IMR-90 (cell line): ENCODE results near the gene MESP2. TPM values are rescaled to one million over a fixed set of nuclear protein-coding genes. Genes with fewer than 3 reads are reported as not detected.

ENCODE experiments used
- ATAC-seq: fragments of 200-7000 bp; cut with Tn5 transposase; 2 replicates; pipeline ENCODE4 v1.9.1; 2020; ENCODE audit warnings: low read depth, mild to moderate bottlenecking, moderate library complexity
- BruUV-seq: library from RNA; stranded (reverse); fragments of 400-500 nt; replicated peaks from 2 replicates; lab custom pipeline; 2021; lab: Mats Ljungman, UMichigan
- CTCF ChIA-PET: fragments of 300-600 bp; formaldehyde crosslinking; extraction: SDS; loops from one replicate; lab custom pipeline; 2021; ENCODE audit warnings: antibody characterized with exemption; lab: Yijun Ruan, JAX
- POLR2A ChIA-PET: fragments of 300-600 bp; sonication (Branson Sonifier 250); formaldehyde crosslinking; loops from one replicate; lab custom pipeline; 2022; ENCODE audit warnings: antibody characterized with exemption; ENCODE audit not compliant: unreplicated experiment; lab: Charles Lee
- DNase-seq: peaks from one replicate; pipeline ENCODE4 v3.0.0; 2013
- H2AFZ ChIP-seq: replicated peaks from 2 replicates; pipeline ENCODE3; 2013; ENCODE audit warnings: low read length, mild to moderate bottlenecking; ENCODE audit not compliant: poor library complexity
- H2AK5ac ChIP-seq: 2 replicates; pipeline ENCODE4 v1.6.1; 2013; ENCODE audit warnings: low read depth, low read length, inconsistent platforms
- H2AK9ac ChIP-seq: replicated peaks from 2 replicates; pipeline ENCODE3; 2013; ENCODE audit warnings: mild to moderate bottlenecking, low read depth, low read length, moderate library complexity; ENCODE audit not compliant: poor library complexity
- H2BK120ac ChIP-seq: 2 replicates; pipeline ENCODE4 v1.6.1; 2013; ENCODE audit warnings: low read depth, low read length, inconsistent platforms
- H2BK15ac ChIP-seq: 3 replicates; pipeline ENCODE4 v1.6.1; 2013; ENCODE audit warnings: low read depth, low read length, inconsistent platforms
- H2BK20ac ChIP-seq: 2 replicates; pipeline ENCODE4 v1.6.1; 2013; ENCODE audit warnings: low read depth, mild to moderate bottlenecking, inconsistent platforms, low read length, moderate library complexity
- H2BK5ac ChIP-seq: 2 replicates; pipeline ENCODE4 v1.6.1; 2013; ENCODE audit warnings: mild to moderate bottlenecking, low read depth, low read length, inconsistent platforms; ENCODE audit not compliant: poor library complexity, severe bottlenecking
- H3K14ac ChIP-seq: replicated peaks from 2 replicates; pipeline ENCODE4 v1.6.1; 2013; ENCODE audit warnings: low read depth, low read length, inconsistent platforms
- H3K18ac ChIP-seq: 2 replicates; pipeline ENCODE4 v1.6.1; 2013; ENCODE audit warnings: low read depth, low read length, control low read depth
- H3K23ac ChIP-seq: 2 replicates; pipeline ENCODE4 v1.6.1; 2013; ENCODE audit warnings: low read depth, low read length, inconsistent platforms
- H3K27ac ChIP-seq: 2 replicates; pipeline ENCODE4 v1.5.1; 2013; ENCODE audit warnings: mild to moderate bottlenecking, control low read depth, low read length; ENCODE audit not compliant: insufficient read depth
- H3K27me3 ChIP-seq: 2 replicates; pipeline ENCODE4 v1.6.1; 2013; ENCODE audit warnings: low read length; ENCODE audit not compliant: control insufficient read depth, insufficient read depth
- H3K36me3 ChIP-seq: 2 replicates; pipeline ENCODE4 v1.6.1; 2013; ENCODE audit warnings: low read length, mixed read lengths; ENCODE audit not compliant: control insufficient read depth, insufficient read depth
- H3K4ac ChIP-seq: 2 replicates; pipeline ENCODE4 v1.6.1; 2013; ENCODE audit warnings: low read depth, low read length, inconsistent platforms
- H3K4me1 ChIP-seq: 2 replicates; pipeline ENCODE4 v1.6.1; 2013; ENCODE audit warnings: low read length, mixed read lengths; ENCODE audit not compliant: control insufficient read depth, insufficient read depth
- H3K4me2 ChIP-seq: 2 replicates; pipeline ENCODE4 v1.6.1; 2013; ENCODE audit warnings: low read depth, mild to moderate bottlenecking, control low read depth, low read length, moderate library complexity
- H3K4me3 ChIP-seq: 2 replicates; pipeline ENCODE4 v1.5.1; 2013; ENCODE audit warnings: low read depth, mild to moderate bottlenecking, control low read depth, low read length, moderate library complexity; ENCODE audit not compliant: insufficient read depth
- H3K56ac ChIP-seq: 2 replicates; pipeline ENCODE4 v1.6.1; 2013; ENCODE audit warnings: low read length, inconsistent platforms; ENCODE audit not compliant: insufficient read depth; ENCODE audit errors: extremely low read depth
- H3K79me1 ChIP-seq, 2 experiments: 2 replicates each; pipeline ENCODE4 v1.6.1; 2013; ENCODE audit warnings: low read length in 2 of 2, inconsistent platforms in 1 of 2, low read depth in 1 of 2
- H3K9ac ChIP-seq: 2 replicates; pipeline ENCODE4 v1.6.1; 2013; ENCODE audit warnings: low read depth, low read length, control low read depth
- H3K9me1 ChIP-seq: 2 replicates; pipeline ENCODE4 v1.6.1; 2013; ENCODE audit warnings: low read length, inconsistent platforms; ENCODE audit not compliant: insufficient read depth
- H3K9me3 ChIP-seq: 2 replicates; pipeline ENCODE4 v1.6.1; 2013; ENCODE audit warnings: low read length; ENCODE audit not compliant: control insufficient read depth, insufficient read depth
- H4K20me1 ChIP-seq: 2 replicates; pipeline ENCODE4 v1.6.1; 2013; ENCODE audit warnings: low read length, inconsistent platforms; ENCODE audit not compliant: insufficient read depth
- H4K5ac ChIP-seq: 2 replicates; pipeline ENCODE4 v1.6.1; 2013; ENCODE audit warnings: mild to moderate bottlenecking, low read depth, low read length, control low read depth
- H4K8ac ChIP-seq, 2 experiments: 2 replicates each; pipeline ENCODE4 v1.6.1; 2013; ENCODE audit warnings: low read depth in 2 of 2, low read length in 2 of 2, control low read depth in 1 of 2, inconsistent platforms in 1 of 2
- H4K91ac ChIP-seq: 2 replicates; pipeline ENCODE4 v1.6.1; 2013; ENCODE audit warnings: low read depth, low read length, inconsistent platforms; ENCODE audit not compliant: insufficient read depth
- BHLHE40 ChIP-seq: fragments of 150-350 bp; IDR thresholded peaks from 2 replicates; pipeline ENCODE4 v1.6.1; 2016; ENCODE audit warnings: mild to moderate bottlenecking, low read depth, low read length
- CEBPB ChIP-seq: IDR thresholded peaks from 2 replicates; pipeline ENCODE4 v1.6.1; 2012; ENCODE audit warnings: low read depth, low read length, improper control_type of control experiment
- FOS ChIP-seq: fragments of 150-350 bp; IDR thresholded peaks from 2 replicates; pipeline ENCODE4 v1.6.1; 2016; ENCODE audit warnings: low read depth, low read length
- NFE2L2 ChIP-seq: fragments of 150-350 bp; IDR thresholded peaks from 2 replicates; pipeline ENCODE4 v1.6.1; 2016; ENCODE audit warnings: low read depth, mild to moderate bottlenecking, low read length
- RAD21 ChIP-seq: IDR thresholded peaks from 2 replicates; pipeline ENCODE4 v1.6.1; 2012; ENCODE audit warnings: low read length, improper control_type of control experiment
- SMC3 ChIP-seq: fragments of 150-350 bp; IDR thresholded peaks from 2 replicates; pipeline ENCODE4 v1.6.1; 2016; ENCODE audit warnings: low read depth, mild to moderate bottlenecking, antibody characterized with exemption, low read length, moderate library complexity
- dilution Hi-C: fragments of 300-500 bp; cut with HindIII; formaldehyde crosslinking; loops from one replicate; pipeline ENCODE4 v1.14.3; 2018; ENCODE audit warnings: low sequenced_read_pairs; ENCODE audit not compliant: unreplicated experiment
- in situ Hi-C: fragments of 300-500 bp; cut with MboI; formaldehyde crosslinking; loops from 3 replicates; pipeline ENCODE4 v1.14.3; 2019; ENCODE audit warnings: low sequenced_read_pairs, inconsistent platforms, mixed read lengths
- intact Hi-C: fragments of 100-400 bp; cut with micrococcal nuclease; formaldehyde crosslinking; loops from 2 replicates; pipeline ENCODE4 v1.10.0; 2022
- polyA plus RNA-seq, 3 experiments: library from polyadenylated mRNA; depleted of rRNA; stranded (reverse); fragments of >200 nt; gene quantifications; 2 replicates each; pipeline ENCODE4 v1.2.3, GENCODE V29; 2012; ENCODE audit warnings: low replicate concordance in 1 of 3
- total RNA-seq: library from RNA; depleted of rRNA; stranded (reverse); fragments of >200 nt; gene quantifications from 2 replicates; pipeline ENCODE4 v1.2.3, GENCODE V29; 2012
- TF ChIP-seq, protein P1 (sequence below): fragments of 150-350 bp; IDR thresholded peaks from 2 replicates; pipeline ENCODE4 v1.6.1; 2017; ENCODE audit warnings: mild to moderate bottlenecking, antibody characterized with exemption, low read length, low read depth
- TF ChIP-seq, protein P2 (sequence below): fragments of 150-350 bp; IDR thresholded peaks from 2 replicates; pipeline ENCODE4 v1.6.1; 2016; ENCODE audit warnings: low read depth, mild to moderate bottlenecking, low read length, moderate library complexity, borderline replicate concordance

Gene MESP2
- total and polyA plus RNA-seq, 2 of the 4 experiments (the other 2 are of a cell fraction): 0.18 to 0.32 TPM

DNA sequence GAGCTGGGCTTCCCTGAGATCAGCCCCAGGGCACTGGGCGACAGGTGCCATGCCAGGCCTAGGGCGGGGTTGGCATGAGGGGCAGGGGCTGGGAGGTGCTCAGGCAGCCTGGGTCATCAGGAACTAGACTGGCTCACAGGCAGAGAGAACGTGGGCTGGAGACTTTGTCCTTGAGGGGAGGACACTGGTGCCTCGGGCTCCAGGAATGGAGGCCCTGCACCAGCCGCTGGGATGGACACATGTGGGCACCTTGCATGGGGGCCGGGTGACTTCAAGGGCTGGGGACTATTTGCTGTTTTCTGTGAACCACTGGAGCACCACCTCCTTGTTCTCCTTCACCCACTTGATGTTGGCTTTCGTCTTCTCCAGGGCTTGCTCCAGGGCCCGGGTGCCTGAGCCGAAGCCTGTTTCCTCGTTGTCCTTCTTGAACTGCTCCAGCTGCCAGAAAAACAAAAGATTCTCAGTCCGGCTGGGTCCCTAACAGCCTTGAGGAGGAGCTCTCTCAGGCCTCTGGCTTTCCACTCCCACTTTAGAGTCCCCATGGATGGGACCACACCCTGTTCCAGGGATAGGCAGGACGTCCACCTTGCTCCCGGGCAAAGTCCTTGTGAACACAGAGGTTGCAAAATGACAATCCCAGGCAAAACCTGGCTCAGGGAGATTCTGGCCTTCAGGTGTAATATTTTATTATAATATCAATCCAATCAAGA, 9.1 kb downstream of the MESP2 start (continued):
- TF ChIP-seq, protein P1, sequence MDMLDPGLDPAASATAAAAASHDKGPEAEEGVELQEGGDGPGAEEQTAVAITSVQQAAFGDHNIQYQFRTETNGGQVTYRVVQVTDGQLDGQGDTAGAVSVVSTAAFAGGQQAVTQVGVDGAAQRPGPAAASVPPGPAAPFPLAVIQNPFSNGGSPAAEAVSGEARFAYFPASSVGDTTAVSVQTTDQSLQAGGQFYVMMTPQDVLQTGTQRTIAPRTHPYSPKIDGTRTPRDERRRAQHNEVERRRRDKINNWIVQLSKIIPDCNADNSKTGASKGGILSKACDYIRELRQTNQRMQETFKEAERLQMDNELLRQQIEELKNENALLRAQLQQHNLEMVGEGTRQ: no peak

DNA sequence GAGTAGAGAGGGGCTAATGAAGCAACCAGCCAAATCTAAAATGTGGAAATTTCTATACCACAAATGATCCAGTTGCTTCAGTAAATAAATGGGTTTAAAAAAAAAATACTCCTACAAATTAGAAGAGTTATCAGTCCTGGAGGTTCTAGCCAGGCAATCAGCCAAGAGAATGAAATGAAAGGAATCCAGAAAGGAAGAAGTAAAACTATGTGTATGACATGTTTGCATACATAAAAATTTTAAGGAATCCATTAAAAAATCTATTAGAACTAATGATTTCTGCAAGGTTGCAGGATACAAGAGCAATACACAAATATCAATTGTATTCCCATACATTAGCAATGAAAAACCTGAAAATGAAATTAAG, 9.6 kb downstream of the MESP2 start:
- peaks cover 16% of the 10 kb centered on the region; the same call in 1 of the 2 replicates for H3K36me3 ChIP-seq

More for the DNA sequence above, 9.6 kb downstream of the MESP2 start:
- H3K23ac ChIP-seq: no peak overlapping the region
- H3K14ac ChIP-seq: no peak overlapping the region
- H3K4me1 ChIP-seq: peaks cover 10% of the 10 kb centered on the region
- TF ChIP-seq CEBPB (no peak), NFE2L2 (no peak), RAD21 (no peak), FOS (no peak), BHLHE40 (no peak), SMC3 (no peak)
- TF ChIP-seq, protein P2, sequence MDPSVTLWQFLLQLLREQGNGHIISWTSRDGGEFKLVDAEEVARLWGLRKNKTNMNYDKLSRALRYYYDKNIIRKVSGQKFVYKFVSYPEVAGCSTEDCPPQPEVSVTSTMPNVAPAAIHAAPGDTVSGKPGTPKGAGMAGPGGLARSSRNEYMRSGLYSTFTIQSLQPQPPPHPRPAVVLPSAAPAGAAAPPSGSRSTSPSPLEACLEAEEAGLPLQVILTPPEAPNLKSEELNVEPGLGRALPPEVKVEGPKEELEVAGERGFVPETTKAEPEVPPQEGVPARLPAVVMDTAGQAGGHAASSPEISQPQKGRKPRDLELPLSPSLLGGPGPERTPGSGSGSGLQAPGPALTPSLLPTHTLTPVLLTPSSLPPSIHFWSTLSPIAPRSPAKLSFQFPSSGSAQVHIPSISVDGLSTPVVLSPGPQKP: no peak
- no peak overlapping the region for H3K27ac ChIP-seq
- H2AK9ac ChIP-seq: no peak overlapping the region
- DNase-seq: peak; percentile 61
- H4K91ac ChIP-seq: no peak overlapping the region
- H2BK20ac ChIP-seq: no peak overlapping the region
- POLR2A ChIA-PET: no interaction called here
- H2BK15ac ChIP-seq: no peak overlapping the region
- H4K8ac ChIP-seq: no peak overlapping the region
- H3K4me2 ChIP-seq: no peak overlapping the region
- H3K56ac ChIP-seq: no peak overlapping the region
- CTCF ChIA-PET: no interaction called here
- no peak overlapping the region for H2BK5ac ChIP-seq
- peak; percentile 16; the same call in 1 of the 2 replicates for ATAC-seq
- H4K20me1 ChIP-seq: no peaks in the 10 kb centered on the region
- no peak overlapping the region for H3K4ac ChIP-seq
- no peak overlapping the region for H2BK120ac ChIP-seq
- no peaks in the 10 kb centered on the region; the same call in 1 of the 2 replicates for H3K9me1 ChIP-seq
- no peak overlapping the region for H4K5ac ChIP-seq
- dilution Hi-C loops: no loop called here
- no peaks in the 10 kb centered on the region for H3K79me1 ChIP-seq
- H3K27me3 ChIP-seq: no peaks in the 10 kb centered on the region
- no peak overlapping the region for H3K4me3 ChIP-seq
- no TSS peak for BruUV-seq
- no peak overlapping the region for H3K18ac ChIP-seq
- in situ Hi-C loops: no loop called here
- no peak overlapping the region for H2AFZ ChIP-seq
- peaks cover 3% of the 10 kb centered on the region; the same call in 1 of the 2 replicates for H3K9me3 ChIP-seq
- intact Hi-C loops: no loop called here
- no peak overlapping the region for H2AK5ac ChIP-seq
- no peak overlapping the region for H3K9ac ChIP-seq
